ENCODE data around the gene CTU2.

The CTU2 gene

DNA sequence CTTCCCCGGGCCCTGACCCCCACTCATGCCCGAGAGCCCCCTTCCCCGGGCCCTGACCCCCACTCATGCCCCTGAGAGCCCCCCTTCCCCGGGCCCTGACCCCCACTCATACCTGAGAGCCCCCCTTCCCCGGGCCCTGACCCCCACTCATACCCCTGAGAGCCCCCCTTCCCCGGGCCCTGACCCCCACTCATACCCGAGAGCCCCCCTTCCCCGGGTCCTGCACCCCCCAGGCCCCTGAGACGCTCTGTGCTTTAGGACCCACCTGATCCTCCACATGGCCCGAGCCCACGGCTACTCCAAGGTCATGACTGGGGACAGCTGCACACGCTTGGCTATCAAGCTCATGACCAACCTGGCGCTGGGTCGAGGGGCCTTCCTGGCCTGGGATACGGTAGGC is 6.8 kb downstream of the CTU2 start:
- Histone ChIP-seq H3K4me1 (no peaks in the 10 kb centered on the region), H3K4me3 (ENCODE audit: low read depth, low read length) (no peak overlapping the region), H3K9me3 (no peaks in the 10 kb centered on the region), H3K36me3 (peaks cover 40% of the 10 kb centered on the region), H3K27me3 (no peaks in the 10 kb centered on the region)
- TF ChIP-seq, protein P1, sequence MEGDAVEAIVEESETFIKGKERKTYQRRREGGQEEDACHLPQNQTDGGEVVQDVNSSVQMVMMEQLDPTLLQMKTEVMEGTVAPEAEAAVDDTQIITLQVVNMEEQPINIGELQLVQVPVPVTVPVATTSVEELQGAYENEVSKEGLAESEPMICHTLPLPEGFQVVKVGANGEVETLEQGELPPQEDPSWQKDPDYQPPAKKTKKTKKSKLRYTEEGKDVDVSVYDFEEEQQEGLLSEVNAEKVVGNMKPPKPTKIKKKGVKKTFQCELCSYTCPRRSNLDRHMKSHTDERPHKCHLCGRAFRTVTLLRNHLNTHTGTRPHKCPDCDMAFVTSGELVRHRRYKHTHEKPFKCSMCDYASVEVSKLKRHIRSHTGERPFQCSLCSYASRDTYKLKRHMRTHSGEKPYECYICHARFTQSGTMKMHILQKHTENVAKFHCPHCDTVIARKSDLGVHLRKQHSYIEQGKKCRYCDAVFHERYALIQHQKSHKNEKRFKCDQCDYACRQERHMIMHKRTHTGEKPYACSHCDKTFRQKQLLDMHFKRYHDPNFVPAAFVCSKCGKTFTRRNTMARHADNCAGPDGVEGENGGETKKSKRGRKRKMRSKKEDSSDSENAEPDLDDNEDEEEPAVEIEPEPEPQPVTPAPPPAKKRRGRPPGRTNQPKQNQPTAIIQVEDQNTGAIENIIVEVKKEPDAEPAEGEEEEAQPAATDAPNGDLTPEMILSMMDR (IDR thresholded peaks at IDR 0.05; ENCODE audit: low read depth, low read length) = no peak
- DNase-seq = no peak

DNA sequence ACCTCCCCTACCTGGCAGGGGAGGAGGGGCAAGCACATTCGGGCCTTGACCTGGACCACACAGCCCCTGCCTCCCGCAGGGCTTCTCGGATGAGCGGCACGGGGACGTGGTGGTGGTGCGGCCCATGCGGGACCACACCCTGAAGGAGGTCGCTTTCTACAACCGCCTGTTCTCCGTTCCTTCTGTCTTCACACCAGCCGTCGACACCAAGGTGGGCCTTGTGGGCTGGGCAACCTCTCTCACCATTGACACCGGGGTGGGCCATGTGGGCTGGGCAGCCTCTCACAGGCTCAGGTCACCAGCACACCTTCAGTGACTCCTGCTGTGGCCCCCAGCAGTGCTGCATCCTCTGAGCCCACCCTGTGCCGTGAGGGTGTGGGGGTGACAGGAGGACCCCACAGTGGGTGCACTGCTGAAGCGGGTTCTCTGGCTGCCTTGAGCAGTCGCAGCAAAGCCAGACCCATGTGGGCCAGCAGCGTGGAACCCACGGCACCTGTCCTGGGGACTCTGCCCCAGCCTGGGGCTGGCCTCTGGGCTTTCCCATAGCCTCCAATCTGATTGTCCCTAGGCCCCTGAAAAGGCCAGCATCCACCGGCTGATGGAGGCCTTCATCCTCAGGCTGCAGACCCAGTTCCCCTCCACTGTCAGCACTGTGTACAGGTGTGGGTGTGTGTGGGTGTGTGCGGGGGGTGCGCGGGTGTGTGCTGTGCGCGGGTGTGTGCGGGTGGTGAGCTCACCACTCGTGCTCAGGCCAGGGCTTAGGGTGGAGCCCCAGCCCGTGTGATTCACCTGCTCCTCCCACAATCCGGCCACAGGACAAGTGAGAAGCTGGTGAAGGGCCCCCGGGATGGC is 7.5 kb downstream of the CTU2 start:
- H3K27me3 ChIP-seq = no peaks in the 10 kb centered on the region
- DNase-seq = no peak
- no peak overlapping the region for H3K4me3 ChIP-seq (ENCODE audit: low read depth, low read length)
- H3K36me3 ChIP-seq = peaks cover 41% of the 10 kb centered on the region
- TF ChIP-seq, protein P1 (IDR thresholded peaks at IDR 0.05; ENCODE audit: low read depth, low read length) = no peak
- H3K9me3 ChIP-seq = no peaks in the 10 kb centered on the region
- no peaks in the 10 kb centered on the region for H3K4me1 ChIP-seq

DNA sequence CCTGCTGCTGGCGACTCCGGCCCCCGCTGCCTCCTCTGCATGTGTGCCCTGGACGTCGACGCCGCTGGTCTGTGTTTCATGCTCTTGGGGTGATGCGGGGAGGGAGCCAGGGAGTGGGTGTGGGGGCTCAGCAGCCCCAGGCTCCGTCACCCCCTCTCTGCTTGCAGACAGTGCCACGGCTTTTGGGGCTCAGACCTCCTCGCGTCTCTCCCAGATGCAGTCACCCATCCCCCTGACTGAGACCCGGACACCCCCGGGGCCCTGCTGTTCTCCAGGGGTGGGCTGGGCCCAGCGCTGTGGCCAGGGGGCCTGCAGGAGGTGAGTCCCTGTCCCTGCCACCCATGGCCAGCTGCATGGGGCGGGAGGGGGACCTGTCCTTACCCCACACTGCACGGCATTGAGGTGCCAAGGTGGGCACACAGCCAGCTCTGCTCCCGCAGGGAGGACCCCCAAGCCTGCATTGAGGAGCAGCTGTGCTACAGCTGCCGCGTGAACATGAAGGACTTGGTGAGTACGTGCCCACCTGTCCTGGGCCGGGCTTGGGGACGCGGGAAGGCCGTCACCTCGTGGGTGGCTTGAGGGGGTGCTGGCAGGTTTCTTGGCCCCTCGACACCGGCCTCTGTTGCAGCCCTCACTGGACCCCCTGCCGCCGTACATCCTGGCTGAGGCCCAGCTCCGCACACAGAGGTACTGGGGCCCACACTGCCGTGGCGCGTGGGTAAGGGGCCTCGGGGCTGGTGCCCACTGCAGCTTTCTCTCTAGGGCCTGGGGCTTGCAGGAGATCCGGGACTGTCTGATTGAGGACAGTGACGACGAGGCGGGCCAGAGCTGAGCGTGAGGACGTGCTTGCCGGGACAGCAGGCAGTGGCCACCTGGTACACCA is 8.4 kb downstream of the CTU2 start:
- H3K27me3 ChIP-seq = no peaks in the 10 kb centered on the region
- no peak overlapping the region for H3K4me3 ChIP-seq (ENCODE audit: low read depth, low read length)
- H3K36me3 ChIP-seq = peaks cover 41% of the 10 kb centered on the region
- TF ChIP-seq, protein P1 (IDR thresholded peaks at IDR 0.05; ENCODE audit: low read depth, low read length) = no peak
- no peaks in the 10 kb centered on the region for H3K4me1 ChIP-seq
- no peaks in the 10 kb centered on the region for H3K9me3 ChIP-seq
- no peak for DNase-seq

DNA sequence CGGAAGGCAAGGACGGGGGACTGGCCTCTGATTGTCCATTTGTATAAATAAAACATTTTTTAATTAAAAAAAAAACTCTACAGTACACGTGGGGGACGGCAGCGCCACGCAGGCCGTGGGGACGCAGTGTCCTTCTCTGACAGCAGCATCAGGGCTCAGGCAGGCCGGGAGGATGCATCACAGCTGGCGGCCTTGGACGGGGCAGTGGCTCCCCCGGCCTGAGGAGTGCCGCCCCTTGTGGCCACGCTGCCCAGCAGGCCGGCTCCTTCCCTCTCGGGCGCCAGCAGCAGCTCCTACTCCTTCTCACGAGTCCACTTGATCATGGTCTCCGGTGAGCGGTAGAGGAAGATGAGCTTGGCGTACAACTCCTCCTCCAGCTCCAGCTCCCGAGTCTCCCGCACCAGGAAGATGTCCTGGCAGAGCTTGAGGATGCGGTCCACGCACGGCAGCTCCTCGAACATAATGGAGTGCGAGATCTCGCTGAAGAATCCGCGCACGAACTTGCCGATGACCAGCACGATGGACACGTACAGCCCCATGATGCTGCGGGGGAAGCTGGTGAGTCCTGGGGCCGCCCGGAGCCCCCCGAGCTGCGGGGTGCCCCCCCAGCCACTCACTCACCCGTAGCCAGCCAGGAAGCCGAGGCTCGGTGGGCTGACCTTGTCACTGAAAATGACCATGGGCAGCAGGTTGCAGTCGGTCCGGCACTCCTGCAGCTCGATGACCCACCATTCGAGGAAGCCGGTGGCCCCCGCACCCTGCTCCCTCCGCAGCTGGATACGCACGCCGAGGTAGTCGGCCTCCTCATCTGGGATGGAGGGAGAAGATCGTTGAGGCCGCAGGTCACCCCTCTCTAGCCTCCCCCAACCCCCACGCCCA is 9.2 kb downstream of the CTU2 start:
- no peak overlapping the region for H3K4me3 ChIP-seq (ENCODE audit: low read depth, low read length)
- H3K27me3 ChIP-seq = no peaks in the 10 kb centered on the region
- peaks cover 36% of the 10 kb centered on the region for H3K36me3 ChIP-seq
- no peaks in the 10 kb centered on the region for H3K9me3 ChIP-seq
- TF ChIP-seq, protein P1 (IDR thresholded peaks at IDR 0.05; ENCODE audit: low read depth, low read length) = no peak
- no peaks in the 10 kb centered on the region for H3K4me1 ChIP-seq
- DNase-seq = no peak

DNA sequence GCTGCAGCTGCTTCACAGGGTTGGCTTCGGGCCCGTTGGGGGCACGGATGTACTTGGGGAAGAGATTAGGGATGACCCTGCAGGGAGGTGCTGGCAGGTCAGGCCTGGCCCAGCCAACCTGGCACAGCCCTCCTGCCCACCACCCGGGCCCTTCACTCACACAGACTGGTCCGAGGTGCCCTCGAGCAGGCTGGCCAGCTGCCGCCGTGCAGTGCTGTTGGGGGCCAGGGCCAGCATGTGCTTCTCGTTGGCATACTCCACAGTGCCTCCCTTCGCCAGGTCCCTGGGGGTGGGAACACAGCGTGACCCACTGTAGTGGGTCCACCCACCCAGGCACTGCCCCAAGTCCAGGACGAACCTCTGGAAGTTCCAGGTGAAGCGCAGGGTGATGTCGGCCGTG is 9.9 kb downstream of the CTU2 start:
- Histone ChIP-seq H3K36me3 (peaks cover 36% of the 10 kb centered on the region), H3K4me3 (ENCODE audit: low read depth, low read length) (no peak overlapping the region), H3K27me3 (no peaks in the 10 kb centered on the region), H3K4me1 (no peaks in the 10 kb centered on the region), H3K9me3 (no peaks in the 10 kb centered on the region)
- no peak for DNase-seq
- TF ChIP-seq, protein P1 (IDR thresholded peaks at IDR 0.05; ENCODE audit: low read depth, low read length) = no peak

Measured in BE2C (cell line).